HL-60 (cell line): Measurements from ENCODE around the gene SYCE1L.

Experiments used
- DNase-seq, 2 experiments: peaks; one replicate each; pipeline ENCODE4 v3.0.0-alpha.2; 2010 to 2020; ENCODE audit warnings: low read depth in 1 of 2, low spot score in 1 of 2
- H3K27ac ChIP-seq: fragments of 250-450 bp; sonication (Bioruptor Pico); replicated peaks from 2 replicates; pipeline ENCODE4 v1.5.1; 2020; ENCODE audit warnings: mild to moderate bottlenecking, moderate library complexity
- H3K27me3 ChIP-seq: fragments of 250-450 bp; sonication (Bioruptor Pico); 2 replicates; pipeline ENCODE4 v1.5.1; 2021; ENCODE audit warnings: mild to moderate bottlenecking, moderate library complexity; ENCODE audit not compliant: insufficient read depth, poor library complexity, severe bottlenecking
- H3K4me3 ChIP-seq: replicated peaks from 2 replicates; pipeline ENCODE4 v1.5.1; 2011; ENCODE audit warnings: mild to moderate bottlenecking, control low read depth, low read length; ENCODE audit not compliant: insufficient read depth
- GABPA ChIP-seq: IDR thresholded peaks from 2 replicates; pipeline ENCODE4 v1.6.1; 2012; ENCODE audit warnings: low read depth
- POLR2AphosphoS5 ChIP-seq: IDR thresholded peaks from 2 replicates; pipeline ENCODE4 v1.6.1; 2012; ENCODE audit warnings: low read depth
- SPI1 ChIP-seq: IDR thresholded peaks from 2 replicates; pipeline ENCODE4 v1.6.1; 2012; ENCODE audit warnings: low read depth, mild to moderate bottlenecking, borderline replicate concordance
- TF ChIP-seq, protein P1 (sequence below): IDR thresholded peaks from 2 replicates; pipeline ENCODE4 v1.6.1; 2012; ENCODE audit warnings: low read depth; ENCODE audit not compliant: insufficient replicate concordance
- TF ChIP-seq, protein P2 (sequence below): IDR thresholded peaks from one replicate; pipeline ENCODE4 v1.5.1; 2011; ENCODE audit warnings: low read length, control low read depth, inconsistent platforms; ENCODE audit not compliant: insufficient read depth

The SYCE1L gene

DNA sequence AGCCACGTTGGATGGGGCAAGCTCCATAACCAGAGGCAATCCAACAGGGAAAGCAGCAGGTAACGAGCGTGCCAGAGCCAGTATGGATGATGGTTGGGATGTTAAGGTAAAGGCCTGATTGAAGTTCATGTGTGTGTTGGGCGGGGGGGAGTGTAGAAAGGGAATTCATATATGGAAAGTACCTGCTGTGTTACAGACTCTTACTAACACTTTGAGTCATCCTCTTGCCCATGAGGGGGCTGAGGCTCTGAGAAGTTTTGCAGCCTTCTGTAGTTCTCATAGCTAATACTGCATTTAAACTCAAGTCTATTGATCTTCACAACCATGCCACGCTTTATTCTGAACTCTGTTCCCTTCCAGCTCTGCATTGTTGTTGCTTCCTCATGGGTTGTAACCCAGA lies 28.5 kb downstream of the SYCE1L start:
- no peak for TF ChIP-seq GABPA
- TF ChIP-seq, protein P1, sequence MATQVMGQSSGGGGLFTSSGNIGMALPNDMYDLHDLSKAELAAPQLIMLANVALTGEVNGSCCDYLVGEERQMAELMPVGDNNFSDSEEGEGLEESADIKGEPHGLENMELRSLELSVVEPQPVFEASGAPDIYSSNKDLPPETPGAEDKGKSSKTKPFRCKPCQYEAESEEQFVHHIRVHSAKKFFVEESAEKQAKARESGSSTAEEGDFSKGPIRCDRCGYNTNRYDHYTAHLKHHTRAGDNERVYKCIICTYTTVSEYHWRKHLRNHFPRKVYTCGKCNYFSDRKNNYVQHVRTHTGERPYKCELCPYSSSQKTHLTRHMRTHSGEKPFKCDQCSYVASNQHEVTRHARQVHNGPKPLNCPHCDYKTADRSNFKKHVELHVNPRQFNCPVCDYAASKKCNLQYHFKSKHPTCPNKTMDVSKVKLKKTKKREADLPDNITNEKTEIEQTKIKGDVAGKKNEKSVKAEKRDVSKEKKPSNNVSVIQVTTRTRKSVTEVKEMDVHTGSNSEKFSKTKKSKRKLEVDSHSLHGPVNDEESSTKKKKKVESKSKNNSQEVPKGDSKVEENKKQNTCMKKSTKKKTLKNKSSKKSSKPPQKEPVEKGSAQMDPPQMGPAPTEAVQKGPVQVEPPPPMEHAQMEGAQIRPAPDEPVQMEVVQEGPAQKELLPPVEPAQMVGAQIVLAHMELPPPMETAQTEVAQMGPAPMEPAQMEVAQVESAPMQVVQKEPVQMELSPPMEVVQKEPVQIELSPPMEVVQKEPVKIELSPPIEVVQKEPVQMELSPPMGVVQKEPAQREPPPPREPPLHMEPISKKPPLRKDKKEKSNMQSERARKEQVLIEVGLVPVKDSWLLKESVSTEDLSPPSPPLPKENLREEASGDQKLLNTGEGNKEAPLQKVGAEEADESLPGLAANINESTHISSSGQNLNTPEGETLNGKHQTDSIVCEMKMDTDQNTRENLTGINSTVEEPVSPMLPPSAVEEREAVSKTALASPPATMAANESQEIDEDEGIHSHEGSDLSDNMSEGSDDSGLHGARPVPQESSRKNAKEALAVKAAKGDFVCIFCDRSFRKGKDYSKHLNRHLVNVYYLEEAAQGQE: no peak
- no peak for TF ChIP-seq POLR2AphosphoS5
- TF ChIP-seq, protein P2, sequence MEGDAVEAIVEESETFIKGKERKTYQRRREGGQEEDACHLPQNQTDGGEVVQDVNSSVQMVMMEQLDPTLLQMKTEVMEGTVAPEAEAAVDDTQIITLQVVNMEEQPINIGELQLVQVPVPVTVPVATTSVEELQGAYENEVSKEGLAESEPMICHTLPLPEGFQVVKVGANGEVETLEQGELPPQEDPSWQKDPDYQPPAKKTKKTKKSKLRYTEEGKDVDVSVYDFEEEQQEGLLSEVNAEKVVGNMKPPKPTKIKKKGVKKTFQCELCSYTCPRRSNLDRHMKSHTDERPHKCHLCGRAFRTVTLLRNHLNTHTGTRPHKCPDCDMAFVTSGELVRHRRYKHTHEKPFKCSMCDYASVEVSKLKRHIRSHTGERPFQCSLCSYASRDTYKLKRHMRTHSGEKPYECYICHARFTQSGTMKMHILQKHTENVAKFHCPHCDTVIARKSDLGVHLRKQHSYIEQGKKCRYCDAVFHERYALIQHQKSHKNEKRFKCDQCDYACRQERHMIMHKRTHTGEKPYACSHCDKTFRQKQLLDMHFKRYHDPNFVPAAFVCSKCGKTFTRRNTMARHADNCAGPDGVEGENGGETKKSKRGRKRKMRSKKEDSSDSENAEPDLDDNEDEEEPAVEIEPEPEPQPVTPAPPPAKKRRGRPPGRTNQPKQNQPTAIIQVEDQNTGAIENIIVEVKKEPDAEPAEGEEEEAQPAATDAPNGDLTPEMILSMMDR: no peak
- no peak for TF ChIP-seq SPI1
- no peak for DNase-seq
- Histone ChIP-seq H3K27ac (no peak overlapping the region), H3K27me3 (peaks cover 14% of the 10 kb centered on the region), H3K4me3 (no peak overlapping the region)

DNA sequence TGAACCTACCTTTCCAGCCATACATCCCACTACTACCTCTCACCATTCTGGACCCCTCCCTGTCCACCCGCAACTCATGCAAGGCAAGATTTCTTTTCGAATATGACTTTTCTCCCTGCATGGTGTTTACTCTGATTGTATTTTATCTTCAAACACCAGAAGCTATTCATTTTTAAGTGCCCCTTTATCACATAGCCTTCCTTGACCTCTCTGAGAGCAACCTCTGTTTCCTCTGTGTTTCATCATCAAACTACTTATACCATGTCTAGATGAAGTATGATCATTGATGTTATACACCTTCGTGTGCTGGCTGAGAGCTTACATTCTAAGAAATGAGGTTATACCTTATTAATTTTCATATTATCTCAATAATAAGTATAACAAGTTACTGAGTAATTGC lies 31.8 kb downstream of the SYCE1L start:
- peaks cover 14% of the 10 kb centered on the region for H3K27me3 ChIP-seq
- no peak for DNase-seq
- H3K4me3 ChIP-seq: no peak overlapping the region
- no peak for TF ChIP-seq POLR2AphosphoS5
- TF ChIP-seq, protein P1: no peak
- TF ChIP-seq, protein P2: no peak
- TF ChIP-seq GABPA: no peak
- TF ChIP-seq SPI1: no peak
- H3K27ac ChIP-seq: no peak overlapping the region

DNA sequence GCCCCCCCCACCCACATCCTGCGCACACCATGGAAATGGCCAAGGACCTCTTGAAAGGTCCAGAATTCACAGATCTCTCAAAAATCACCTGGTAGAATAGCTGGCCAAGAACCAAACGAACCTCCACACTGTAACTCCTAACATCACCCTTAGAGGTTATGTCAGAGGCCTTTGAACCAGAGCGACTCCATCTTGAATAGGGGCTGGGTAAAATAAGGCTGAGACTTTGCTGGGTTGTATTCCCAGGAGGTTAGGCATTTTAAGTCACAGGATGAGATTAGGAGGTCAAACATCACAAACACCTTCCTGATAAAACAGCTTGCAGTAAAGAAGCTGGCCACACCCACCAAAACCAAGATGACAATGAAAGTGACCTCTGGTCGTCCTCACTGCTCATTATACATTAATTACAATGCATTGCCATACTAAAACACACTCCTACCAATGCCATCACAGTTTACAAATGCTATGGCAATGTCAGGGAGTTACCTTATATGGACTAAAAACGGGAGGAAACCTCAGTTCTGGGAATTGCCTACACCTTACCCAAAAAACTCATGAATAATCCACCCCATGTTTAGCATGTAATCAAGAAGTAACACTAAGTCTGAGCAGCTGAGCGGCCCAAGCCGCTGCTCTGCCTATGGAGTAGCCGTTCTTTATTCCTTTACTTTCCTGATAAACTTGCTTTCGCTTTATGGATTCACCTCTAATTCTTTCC lies 34.8 kb downstream of the SYCE1L start:
- TF ChIP-seq, protein P1: no peak
- TF ChIP-seq GABPA (no peak), SPI1 (no peak), POLR2AphosphoS5 (no peak)
- TF ChIP-seq, protein P2: no peak
- peaks cover 14% of the 10 kb centered on the region for H3K27me3 ChIP-seq

More for the DNA sequence above, 34.8 kb downstream of the SYCE1L start:
- no peak for DNase-seq
- H3K27ac ChIP-seq: no peak overlapping the region
- H3K4me3 ChIP-seq: no peak overlapping the region
